ACC112 (cell line): ENCODE measurements around the gene BICRA.

Experiments used
- H2AFZ ChIP-seq: fragments of 200-600 bp; sonication (generic); one replicate; pipeline ENCODE4 v1.6.0; 2017; ENCODE audit warnings: antibody characterized with exemption, low read length; ENCODE audit not compliant: unreplicated experiment
- H3K27ac ChIP-seq: fragments of 200-600 bp; sonication (generic); 2 replicates; pipeline ENCODE4 v1.5.1; 2014; ENCODE audit warnings: low read depth, mild to moderate bottlenecking, antibody characterized with exemption, low read length, moderate library complexity
- H3K27me3 ChIP-seq: fragments of 200-600 bp; sonication (generic); 2 replicates; pipeline ENCODE4 v1.6.1; 2014; ENCODE audit warnings: mild to moderate bottlenecking, antibody characterized with exemption, low read length, moderate library complexity, mixed read lengths; ENCODE audit not compliant: insufficient read depth
- H3K36me3 ChIP-seq: fragments of 200-600 bp; sonication (generic); 2 replicates; pipeline ENCODE4 v1.6.1; 2016; ENCODE audit warnings: mild to moderate bottlenecking, antibody characterized with exemption, low read length, moderate library complexity, mixed read lengths; ENCODE audit not compliant: insufficient read depth
- H3K4me1 ChIP-seq: fragments of 200-600 bp; sonication (generic); one replicate; pipeline ENCODE4 v1.6.1; 2016; ENCODE audit warnings: low read length, mixed read lengths; ENCODE audit not compliant: insufficient read depth, unreplicated experiment, control insufficient read depth
- H3K4me3 ChIP-seq: fragments of 200-600 bp; sonication (generic); 2 replicates; pipeline ENCODE4 v1.5.1; 2014; ENCODE audit warnings: mild to moderate bottlenecking, low read depth, low read length
- H3K79me2 ChIP-seq: fragments of 200-600 bp; sonication (generic); one replicate; pipeline ENCODE4 v1.6.0; 2016; ENCODE audit warnings: low read length; ENCODE audit not compliant: control insufficient read depth, unreplicated experiment, insufficient read depth

BICRA gene

DNA sequence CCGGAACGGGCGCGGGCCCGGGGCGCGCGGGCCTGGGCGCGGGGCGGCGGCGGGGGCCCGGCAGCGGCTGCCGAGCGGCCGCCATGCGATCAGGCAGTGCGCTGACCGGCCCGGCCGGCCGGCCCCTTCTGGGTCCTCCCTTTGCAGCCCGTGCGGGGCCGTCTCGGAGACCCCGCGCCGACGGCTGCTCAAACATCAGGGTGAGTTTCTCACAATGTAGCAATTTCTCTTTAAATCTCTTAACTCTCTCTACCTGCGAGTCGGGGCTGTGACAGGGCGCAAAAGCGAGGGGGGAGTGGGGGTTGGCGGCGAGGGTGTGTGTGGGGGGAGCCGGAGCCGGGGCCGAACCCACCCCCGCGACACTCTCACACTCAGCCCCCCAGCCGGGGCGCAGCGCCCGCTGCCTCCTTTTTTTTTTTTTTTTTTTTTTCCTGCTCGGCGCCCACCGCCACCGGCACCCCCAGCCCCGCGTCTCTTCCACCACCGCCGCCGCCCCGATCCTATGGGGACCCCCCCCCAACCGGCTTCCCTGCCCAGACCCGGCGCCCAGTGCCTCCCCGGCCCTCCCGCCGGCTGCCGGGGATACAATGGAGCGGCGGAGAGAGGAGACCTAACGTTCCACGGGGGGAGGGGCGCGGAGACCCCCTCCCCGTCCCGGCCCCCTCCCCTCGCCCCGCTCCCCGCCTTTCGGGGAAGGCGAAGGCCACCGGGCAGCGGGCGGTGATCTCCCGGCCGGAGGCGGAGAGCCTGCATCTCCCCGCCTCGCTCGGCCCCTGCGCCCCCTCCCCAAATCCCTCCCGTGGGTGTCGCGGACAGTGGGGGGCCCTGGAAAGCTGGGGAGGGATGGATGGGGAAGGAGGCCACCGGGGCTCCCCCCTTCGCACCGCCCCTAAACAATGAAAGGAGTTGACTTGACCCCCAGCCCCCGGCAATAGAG lies at the start of gene BICRA:
Gene BICRA (plus strand): TSS at position 166 of the 937 bp plus-strand sequence. CDS start 64,441 bp downstream, outside the sequence.
- Histone ChIP-seq H3K36me3 (no peaks in the 10 kb centered on the region; the same call in 1 of the 2 replicates), H3K27ac (peak within 1 kb of the TSS; percentile 86), H3K27me3 (no peaks in the 10 kb centered on the region), H3K4me1 (peaks cover 18% of the 10 kb centered on the region), H3K4me3 (peak within 1 kb of the TSS; percentile 92), H2AFZ (peak within 1 kb of the TSS; percentile 72), H3K79me2 (peaks cover 54% of the 10 kb centered on the region)

DNA sequence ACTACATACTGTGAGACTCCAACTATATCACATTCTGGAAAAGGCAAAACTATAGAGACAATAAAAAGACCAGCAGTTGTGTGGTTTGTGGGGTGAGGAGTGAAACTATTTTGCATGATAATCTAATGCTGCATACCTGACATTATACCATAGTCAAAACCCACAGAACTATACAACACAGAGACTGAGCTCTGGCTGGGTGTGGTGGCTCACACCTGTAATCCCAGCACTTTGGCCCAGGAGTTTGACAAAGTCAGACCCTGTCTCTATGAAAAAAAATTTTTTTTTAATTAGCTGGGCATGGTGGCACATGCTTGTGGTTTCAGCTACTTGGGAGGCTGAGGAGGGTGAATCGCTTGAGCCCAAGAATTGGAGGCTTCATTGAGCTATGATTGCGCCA lies 47.9 kb upstream of the BICRA start:
- H3K4me1 ChIP-seq: no peaks in the 10 kb centered on the region
- H3K36me3 ChIP-seq: no peaks in the 10 kb centered on the region
- no peak overlapping the region for H2AFZ ChIP-seq
- no peaks in the 10 kb centered on the region for H3K79me2 ChIP-seq
- H3K27me3 ChIP-seq: no peaks in the 10 kb centered on the region
- H3K4me3 ChIP-seq: no peak overlapping the region
- H3K27ac ChIP-seq: no peak overlapping the region

DNA sequence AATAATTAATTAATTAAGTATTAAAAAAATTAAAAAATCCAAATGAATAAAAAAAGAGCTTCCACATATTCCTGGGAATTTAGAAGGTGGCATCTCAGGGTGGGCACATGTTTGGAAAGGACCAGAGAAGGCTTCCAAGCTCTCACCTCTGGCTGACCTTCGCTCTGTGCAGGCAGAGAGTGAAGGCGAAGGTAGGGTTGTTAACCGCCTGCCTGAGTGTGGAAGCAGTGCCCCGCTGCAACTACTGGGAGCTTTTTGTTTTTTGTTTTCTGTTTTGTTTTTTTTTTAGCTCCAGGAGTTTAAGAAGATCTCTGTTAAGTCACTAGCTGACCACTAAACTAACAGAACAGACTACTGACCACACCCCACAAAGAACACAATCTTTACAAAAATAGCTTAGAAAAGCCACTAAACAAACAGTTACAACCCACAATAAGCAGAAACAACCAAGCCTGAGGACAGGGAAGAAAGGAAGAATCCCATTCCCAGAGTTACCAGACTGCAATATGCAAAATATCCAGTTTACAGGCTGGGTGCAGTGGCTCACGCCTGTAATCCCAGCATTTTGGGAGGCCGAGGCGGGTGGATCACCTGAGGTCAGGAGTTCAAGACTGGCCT lies 47.4 kb upstream of the BICRA start:
- Histone ChIP-seq H3K27ac (no peak overlapping the region), H2AFZ (no peak overlapping the region), H3K79me2 (no peaks in the 10 kb centered on the region), H3K4me3 (no peak overlapping the region), H3K27me3 (no peaks in the 10 kb centered on the region), H3K4me1 (no peaks in the 10 kb centered on the region), H3K36me3 (no peaks in the 10 kb centered on the region)

DNA sequence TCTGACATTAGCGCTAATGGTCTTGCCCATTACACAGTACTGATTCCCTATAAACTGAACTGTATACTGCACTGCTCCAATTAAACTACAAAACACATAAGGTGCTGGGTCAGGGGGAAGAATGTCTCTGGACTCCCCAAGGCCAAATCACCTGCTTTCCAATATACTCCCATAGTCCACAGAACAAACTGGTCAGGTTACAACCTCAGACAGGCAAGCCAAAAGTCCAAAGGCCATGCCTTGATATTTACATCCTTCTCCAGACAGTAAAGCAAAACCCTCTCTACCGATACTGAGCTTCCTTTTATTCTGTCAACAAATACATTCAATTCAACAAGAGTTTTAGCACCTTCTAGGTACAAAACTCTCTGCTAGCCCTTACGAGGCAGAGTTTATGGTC lies 44.9 kb upstream of the BICRA start:
- Histone ChIP-seq H3K79me2 (no peaks in the 10 kb centered on the region), H3K36me3 (no peaks in the 10 kb centered on the region), H3K4me1 (no peaks in the 10 kb centered on the region), H3K27me3 (no peaks in the 10 kb centered on the region), H3K27ac (no peak overlapping the region), H3K4me3 (no peak overlapping the region), H2AFZ (no peak overlapping the region)

DNA sequence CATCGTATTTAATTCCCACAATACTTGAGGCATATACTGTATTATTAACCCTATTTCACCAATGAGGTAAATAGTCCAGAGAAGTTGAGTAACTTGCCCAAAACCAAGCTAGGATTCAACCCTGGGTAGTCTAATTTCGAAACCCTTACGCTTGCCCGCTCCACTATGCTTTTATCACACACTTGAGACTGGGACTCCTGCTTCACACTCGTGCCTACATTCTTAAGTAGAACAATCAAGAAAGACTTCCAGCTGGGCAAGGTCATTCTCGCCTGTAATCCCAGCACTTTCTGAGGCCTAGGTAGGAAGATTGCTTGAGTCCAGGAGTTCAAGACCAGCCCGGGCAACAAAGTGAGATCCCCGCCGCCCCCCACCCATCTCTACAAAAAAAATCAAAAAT lies 39.6 kb upstream of the BICRA start:
- Histone ChIP-seq H3K4me3 (no peak overlapping the region), H3K4me1 (peaks cover 13% of the 10 kb centered on the region), H2AFZ (no peak overlapping the region), H3K36me3 (no peaks in the 10 kb centered on the region), H3K79me2 (no peaks in the 10 kb centered on the region), H3K27ac (no peak overlapping the region), H3K27me3 (no peaks in the 10 kb centered on the region)

DNA sequence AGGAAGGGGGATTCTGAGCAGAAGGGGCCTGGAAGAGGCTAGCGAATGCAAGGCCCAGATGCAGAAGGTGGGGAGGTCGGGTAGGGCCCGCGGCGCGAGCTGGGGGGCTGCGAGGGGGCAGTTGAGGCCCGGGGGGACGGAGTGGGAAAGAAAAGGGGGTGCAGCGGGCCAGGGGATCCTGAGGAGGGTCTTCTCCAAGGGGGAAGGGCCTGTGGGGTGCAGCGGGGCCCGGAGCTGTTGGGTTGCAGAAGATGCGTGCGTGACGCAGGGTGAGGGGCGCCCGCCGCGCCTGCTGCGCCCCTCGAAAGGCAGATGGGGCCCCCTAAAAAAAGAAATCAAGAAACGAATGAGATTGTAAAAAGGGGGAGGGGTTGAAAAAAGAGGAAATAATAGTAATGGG lies 36.3 kb upstream of the BICRA start:
- no peak overlapping the region for H3K27ac ChIP-seq
- H2AFZ ChIP-seq: peak overlapping the region; percentile 38
- peak overlapping the region; percentile 68 for H3K4me3 ChIP-seq
- H3K79me2 ChIP-seq: no peaks in the 10 kb centered on the region
- H3K27me3 ChIP-seq: no peaks in the 10 kb centered on the region
- H3K36me3 ChIP-seq: no peaks in the 10 kb centered on the region
- H3K4me1 ChIP-seq: peaks cover 13% of the 10 kb centered on the region

DNA sequence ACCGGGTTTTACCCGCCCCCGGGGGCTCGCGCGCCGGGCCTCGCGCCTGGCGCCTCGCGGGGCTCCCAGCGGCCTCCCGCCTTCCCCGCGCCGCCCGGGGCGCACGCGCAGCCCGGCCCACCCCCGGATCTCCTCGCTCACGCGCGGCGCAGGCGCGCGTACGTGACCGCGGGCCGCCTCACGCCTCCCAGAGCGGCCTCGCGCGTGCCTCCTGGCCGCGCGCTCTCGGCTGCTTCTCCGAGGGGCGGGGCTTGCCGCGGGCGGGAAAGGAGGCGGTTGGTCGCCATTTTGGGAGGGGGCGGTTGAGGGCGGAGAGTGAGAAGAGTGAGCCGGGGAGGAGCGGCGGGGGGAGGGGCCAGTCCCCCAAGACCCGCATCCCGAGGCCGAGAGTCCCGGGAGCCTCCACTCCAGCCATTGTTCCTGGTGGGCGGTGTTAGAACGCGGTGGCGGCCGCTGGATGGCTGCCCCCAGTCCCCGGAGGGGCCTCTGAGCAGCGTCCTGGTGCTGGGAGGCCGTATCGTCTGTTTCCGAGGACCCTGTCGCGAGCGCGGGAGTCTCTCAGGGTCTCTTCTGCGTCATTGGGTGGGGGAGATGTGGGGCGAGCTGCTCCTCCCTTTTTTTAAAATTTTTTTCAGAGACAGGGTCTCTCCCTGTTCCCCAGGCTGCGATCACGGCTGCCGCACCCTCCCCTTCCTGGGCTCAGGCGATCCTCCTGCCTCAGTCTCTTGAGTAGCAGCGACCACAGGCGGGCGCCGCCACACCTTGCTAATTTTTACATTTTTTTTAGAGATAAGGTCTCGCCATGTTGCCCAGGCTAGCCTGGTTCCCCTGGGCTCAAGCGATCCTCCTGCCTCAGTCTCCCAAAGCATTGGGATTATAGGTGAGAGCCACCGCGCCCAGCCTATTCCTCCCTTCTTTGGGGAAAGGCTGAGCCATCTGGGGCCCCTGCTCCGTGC lies 35.6 kb upstream of the BICRA start, which contains the start of gene ZNF541:
Gene ZNF541 (minus strand): TSS at position 78 of the 956 bp plus-strand sequence. CDS start 17,292 bp downstream, outside the sequence.
- no peaks in the 10 kb centered on the region for H3K36me3 ChIP-seq
- H3K27ac ChIP-seq: no peak within 1 kb of the TSS
- peak within 1 kb of the TSS; percentile 90 for H2AFZ ChIP-seq
- H3K27me3 ChIP-seq: no peaks in the 10 kb centered on the region
- no peaks in the 10 kb centered on the region for H3K79me2 ChIP-seq
- H3K4me3 ChIP-seq: peak within 1 kb of the TSS; percentile 69
- peaks cover 13% of the 10 kb centered on the region for H3K4me1 ChIP-seq

DNA sequence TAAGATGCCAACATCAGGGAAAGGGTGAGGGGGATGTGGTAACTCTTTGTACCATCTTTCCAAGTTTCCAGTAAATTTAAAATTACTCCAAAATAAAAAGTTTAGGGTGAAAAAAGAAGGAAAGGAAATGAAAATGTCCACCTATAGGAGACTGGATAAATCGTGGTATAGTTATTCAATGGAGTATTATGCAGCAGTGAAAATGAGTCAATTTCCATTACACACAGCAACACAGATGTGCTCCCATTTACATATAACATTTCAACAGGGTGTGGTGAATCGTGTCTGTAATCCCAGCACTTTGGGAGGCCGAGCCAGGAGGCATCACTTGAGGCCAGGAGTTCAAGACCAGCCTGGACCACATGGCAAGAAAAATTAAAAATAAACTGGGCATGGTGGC lies 28.5 kb upstream of the BICRA start:
- no peaks in the 10 kb centered on the region for H3K4me1 ChIP-seq
- no peaks in the 10 kb centered on the region for H3K27me3 ChIP-seq
- no peak overlapping the region for H3K27ac ChIP-seq
- no peaks in the 10 kb centered on the region for H3K79me2 ChIP-seq
- H3K4me3 ChIP-seq: no peak overlapping the region
- no peaks in the 10 kb centered on the region for H3K36me3 ChIP-seq
- no peak overlapping the region for H2AFZ ChIP-seq

DNA sequence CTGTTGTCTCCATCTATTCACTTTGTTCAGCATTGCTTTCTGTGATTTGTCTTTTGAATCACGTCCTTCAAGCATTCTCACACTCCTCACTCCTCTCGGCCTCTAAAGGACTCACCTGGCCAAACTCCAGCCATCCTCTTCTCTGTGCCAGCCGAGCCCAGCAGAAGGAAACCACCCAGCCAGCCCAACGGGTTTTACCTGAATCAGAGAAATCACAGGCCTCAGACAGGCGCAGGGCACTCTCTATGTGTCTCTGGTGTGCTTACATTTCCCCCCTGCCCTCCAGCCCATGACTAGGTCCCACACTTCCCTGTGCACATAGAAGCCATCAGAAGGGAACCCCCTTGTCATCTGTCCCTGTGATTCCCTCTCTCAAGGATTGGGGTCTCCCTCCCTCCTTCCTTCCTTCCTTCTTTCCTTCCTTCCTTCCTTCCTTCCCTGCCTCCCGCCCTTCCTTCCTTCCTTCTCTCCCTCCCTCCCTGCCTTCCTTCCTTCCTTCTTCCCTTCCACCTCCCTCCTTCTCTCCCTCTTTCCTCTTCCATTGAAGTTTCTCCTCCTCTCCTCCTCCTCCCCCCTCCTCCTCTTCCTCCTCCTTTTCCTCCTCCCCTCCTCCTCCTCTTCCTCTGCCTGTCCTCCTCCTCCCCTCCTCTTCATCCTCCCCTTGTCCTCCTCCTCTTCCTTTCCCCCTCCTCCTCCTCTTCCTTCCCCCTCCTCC lies 27.2 kb upstream of the BICRA start:
- H3K4me1 ChIP-seq: no peaks in the 10 kb centered on the region
- peak overlapping the region; percentile 65 for H3K27ac ChIP-seq
- H3K27me3 ChIP-seq: no peaks in the 10 kb centered on the region
- no peaks in the 10 kb centered on the region for H3K36me3 ChIP-seq
- H3K79me2 ChIP-seq: no peaks in the 10 kb centered on the region
- H2AFZ ChIP-seq: no peak overlapping the region
- H3K4me3 ChIP-seq: peak overlapping the region; percentile 64
